A549 (cell line): ENCODE measurements around the gene DHX15.

ENCODE experiments used
- CHD2 ChIP-seq: fragments of 150-350 bp; IDR thresholded peaks from 2 replicates; pipeline ENCODE4 v1.6.1; 2014; ENCODE audit warnings: low read length; ENCODE audit not compliant: partially characterized antibody
- CTCF ChIP-seq: fragments of >200 bp; sonication (Bioruptor Twin); formaldehyde crosslinking; IDR thresholded peaks from 3 replicates; pipeline ENCODE4 v1.5.1; 2016
- ELK1 ChIP-seq: fragments of 150-350 bp; IDR thresholded peaks from 2 replicates; pipeline ENCODE4 v1.6.1; 2014; ENCODE audit warnings: low read depth, mild to moderate bottlenecking, low read length
- EP300 ChIP-seq, 2 experiments: fragments of >200 bp; sonication (Bioruptor Twin); formaldehyde crosslinking; IDR thresholded peaks; 2 replicates in 1 of 2; 3 replicates in 1 of 2; pipeline ENCODE4 v1.6.1; 2016 to 2017
- JUN ChIP-seq, 2 experiments: fragments of >200 bp; sonication (Bioruptor Twin); formaldehyde crosslinking; IDR thresholded peaks; 2 replicates in 1 of 2; 3 replicates in 1 of 2; pipeline ENCODE4 v1.6.1; 2016 to 2017
- MYC ChIP-seq: IDR thresholded peaks from 2 replicates; pipeline ENCODE4 v1.6.1; 2012; ENCODE audit warnings: mild to moderate bottlenecking, inconsistent platforms, low read length, improper control_type of control experiment, borderline replicate concordance
- NPAS2 ChIP-seq: fragments of 250-450 bp; sonication (Bioruptor Pico); IDR thresholded peaks from 2 replicates; pipeline ENCODE4 v1.8.0; 2022; ENCODE audit warnings: mild to moderate bottlenecking, moderate library complexity, borderline replicate concordance
- POLR2A ChIP-seq: IDR thresholded peaks from 2 replicates; pipeline ENCODE4 v1.6.1; 2012; ENCODE audit warnings: mild to moderate bottlenecking, low read length
- RFX5 ChIP-seq: fragments of 450-650 bp; IDR thresholded peaks from 2 replicates; pipeline ENCODE4 v1.7.1; 2014; ENCODE audit warnings: antibody characterized with exemption, mild to moderate bottlenecking, moderate library complexity
- USF2 ChIP-seq: fragments of 450-650 bp; IDR thresholded peaks from 2 replicates; pipeline ENCODE4 v1.6.1; 2014; ENCODE audit warnings: antibody characterized with exemption

- TF ChIP-seq CTCF (no peak), EP300 (IDR thresholded peaks at IDR 0.05) (no peak), JUN (IDR thresholded peaks at IDR 0.05) (no peak), ELK1 (no peak), RFX5 (no peak), CHD2 (no peak), USF2 (no peak), POLR2A (no peak), NPAS2 (CRISPR knock-in tag) (no peak), MYC (no peak)
Measured at GRCh38 chr4:24510091-24510490, 74.3 kb downstream of the DHX15 start.
